Cerebellar nuclear complex (tissue), 1 donor: ENCODE results near the gene ECT2L.
A peak's percentile ranks its signal among the peaks of the same experiment; 100 is the strongest.

Source experiments
- DNase-seq, 2 experiments: peaks; one replicate each; lab custom pipeline; 2025; lab: John Stamatoyannopoulos, UW

The ECT2L gene

DNA sequence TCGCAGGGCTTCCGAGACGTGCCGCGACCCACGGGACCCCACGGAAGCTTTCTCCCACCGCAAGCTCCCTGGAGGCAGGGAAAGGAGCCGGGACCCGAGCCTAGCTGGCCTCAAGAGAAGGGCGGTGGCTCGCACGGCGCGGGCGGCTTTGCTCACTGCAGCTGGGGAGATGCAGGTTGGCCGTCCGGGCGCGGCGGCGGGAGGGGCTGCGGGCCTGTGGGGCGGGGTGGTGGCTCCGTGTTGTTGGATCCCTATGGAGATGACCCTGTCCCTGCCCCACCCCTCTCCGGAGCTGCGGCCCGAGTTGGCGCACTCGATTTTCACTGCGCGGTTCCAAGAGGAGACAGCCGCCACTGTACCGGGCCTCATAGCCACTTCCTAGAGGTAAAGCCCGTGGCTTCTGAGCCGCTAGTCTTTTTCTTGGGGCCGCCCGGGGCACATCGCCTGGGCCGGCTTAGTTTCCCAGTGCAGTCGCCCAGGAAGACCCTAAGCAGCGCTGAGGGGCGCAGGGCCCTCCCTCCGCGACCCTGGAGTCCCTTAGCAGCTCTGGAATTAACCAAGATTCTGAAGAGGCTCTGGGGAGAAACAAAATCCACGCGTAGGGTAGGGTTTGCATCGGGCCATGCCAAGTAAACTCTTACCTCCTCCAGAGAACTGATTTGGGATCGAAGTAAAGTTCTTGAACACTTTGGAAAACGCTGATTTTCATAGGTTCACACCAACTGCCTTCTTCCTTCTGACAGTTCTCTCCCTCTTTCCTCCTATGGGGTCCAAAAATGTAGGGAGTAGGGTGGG is at the start of gene ECT2L:
Gene ECT2L (plus strand): TSS at position 279 of the 795 bp plus-strand sequence. CDS start 17,188 bp downstream, outside the sequence.
- DNase-seq, result no peak

DNA sequence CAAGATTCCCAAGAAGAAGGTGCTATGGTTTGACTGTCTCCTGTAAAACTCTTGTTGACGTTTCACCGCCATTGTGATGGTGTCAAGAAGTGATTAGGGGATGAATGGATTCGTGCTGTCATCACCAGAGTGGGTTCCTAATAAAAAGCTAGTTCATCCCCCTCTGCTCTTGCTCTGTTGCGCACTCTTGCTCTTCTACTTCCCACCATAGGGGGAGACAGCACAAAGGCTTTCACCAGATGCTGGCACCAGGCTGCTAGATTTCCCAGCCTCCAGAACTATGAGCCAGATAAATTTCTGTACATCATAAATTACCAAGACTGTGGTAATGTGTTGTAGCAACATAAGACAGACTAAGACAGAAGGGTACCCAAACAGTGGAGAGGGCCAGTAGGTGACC is 43.9 kb upstream of the ECT2L start:
- DNase-seq, result no peak

DNA sequence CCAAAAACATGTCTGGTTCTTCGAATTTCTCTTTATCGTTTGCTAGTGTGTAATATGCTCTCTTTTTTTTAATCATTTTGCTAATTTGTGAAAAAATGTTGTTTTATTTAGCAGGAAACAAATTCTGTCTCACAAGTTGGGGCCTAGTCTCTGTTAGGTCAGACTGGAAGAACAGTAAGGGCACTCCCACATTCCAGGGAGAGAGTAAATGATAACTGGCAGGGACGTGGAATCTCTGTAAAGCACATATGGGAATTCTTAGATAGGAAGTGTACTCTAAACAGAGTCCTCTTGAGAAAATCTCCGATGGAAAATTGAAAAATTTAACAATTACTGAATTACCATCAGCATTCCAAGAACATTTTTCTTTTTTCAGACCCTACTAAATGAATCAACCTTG is 38.8 kb upstream of the ECT2L start:
- no peak for DNase-seq

DNA sequence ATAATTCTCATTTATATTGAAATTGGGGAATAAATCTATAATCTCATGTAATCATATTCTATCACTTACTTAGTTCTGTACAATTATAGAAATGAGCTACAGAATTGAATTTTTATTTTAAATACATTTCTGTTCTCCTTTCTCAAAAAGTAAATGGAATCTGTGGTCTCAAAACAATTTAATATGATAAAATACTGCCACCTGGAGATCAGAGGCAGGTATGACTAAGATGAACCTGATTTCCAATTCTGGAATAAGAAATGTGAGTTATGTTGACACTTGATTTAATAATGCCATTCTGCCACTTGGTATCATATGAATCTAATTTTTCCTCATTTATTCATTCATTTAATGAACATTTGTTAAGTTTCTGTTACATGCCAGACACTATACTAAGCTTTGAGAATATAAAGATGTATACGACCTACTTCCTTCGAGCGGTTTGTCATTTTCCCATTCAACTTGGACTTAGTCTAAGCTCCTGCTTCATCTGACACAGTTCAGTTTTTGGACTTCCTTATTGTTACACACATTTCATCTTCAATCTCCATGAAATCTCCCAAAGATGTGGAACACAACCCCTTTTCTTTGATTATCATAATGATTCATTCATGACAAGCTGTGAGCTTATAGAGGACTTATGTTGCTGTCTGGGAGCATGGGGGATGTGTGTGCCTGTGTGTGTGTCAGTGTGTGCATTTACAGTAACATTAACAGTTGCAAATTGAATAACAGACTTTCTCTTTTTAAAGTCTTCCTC is 29.8 kb upstream of the ECT2L start:
- DNase-seq, result peak in 1 of 2 experiments; percentile 35

- no peak for DNase-seq
These were observed 26.7 kb upstream of the ECT2L start for GRCh38 chr6:138769102-138769676.

DNA sequence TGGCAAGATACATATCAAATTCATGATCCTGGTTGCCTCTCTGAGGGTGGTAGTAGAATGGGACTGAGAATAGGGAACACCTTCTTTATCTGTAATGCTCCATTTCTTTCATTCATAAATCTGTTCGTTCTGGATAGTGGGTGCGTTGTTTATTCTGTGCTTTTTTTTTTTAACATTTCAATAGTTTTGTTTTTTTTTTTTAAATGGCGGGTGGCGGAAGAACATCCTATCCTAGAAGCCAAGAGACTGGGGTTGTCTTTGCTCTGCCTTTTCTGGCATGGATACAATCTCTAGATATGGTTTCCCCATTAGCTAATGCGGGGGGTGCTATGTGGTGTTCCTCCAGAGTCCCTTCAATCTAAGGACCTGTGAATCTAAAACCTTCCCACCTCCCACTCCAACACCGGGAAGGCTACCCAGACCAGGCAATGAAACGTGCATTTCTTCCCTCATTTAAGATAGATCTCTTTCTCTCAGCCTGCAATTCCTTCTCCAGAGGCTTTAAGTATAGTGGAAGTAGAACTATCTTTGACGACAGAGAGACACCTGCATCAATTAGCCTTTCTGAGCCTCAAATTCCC is 23.2 kb upstream of the ECT2L start:
- DNase-seq, result no peak

DNA sequence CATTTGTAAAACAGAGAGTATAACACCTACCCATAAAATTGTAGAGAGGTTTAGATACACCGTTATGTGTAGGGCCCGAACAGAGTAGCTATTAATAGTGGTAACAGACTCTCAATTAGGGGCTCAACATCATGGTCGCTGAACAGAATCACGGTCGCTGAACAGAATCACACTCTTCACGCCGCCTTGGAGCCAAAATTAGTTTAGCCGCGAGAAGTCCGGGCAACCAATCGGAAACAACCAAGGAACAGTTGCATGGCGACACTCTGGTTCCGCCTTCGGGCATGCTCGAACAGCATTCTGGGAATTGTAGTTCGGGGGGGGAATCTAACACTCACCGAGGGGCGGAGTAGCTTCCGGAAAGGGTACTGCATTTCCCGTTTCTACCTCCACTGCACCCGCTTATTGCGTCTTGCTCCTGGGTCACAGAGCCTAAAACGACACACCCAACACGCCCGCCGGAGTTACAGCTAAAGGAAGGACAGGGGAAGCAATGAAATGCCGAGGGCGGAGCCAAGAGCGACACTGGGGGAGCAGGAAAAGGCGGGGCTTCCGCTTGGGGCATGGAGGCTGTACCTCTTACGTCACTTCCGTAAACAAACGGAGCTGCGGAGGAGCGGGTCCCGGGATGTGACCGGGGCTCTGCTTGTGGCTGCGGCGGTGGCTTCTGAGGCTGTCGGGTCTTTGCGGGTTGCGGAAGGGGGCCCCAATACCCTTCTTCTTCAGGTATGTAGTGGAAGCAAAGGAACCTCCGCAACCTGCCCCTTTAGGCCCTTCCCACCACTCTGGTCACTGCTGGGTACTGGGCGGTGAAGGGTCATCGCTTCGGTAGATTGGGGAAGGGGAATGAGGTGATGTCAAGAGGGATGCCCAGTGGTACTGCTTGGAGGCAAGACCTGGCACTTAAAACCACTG is 22.5 kb upstream of the ECT2L start, which contains the start of gene CCDC28A:
Gene CCDC28A (plus strand): TSS at position 593 of the 915 bp plus-strand sequence. CDS start 2,352 bp downstream, outside the sequence.
- peak; percentile 88 to 93 for DNase-seq

DNA sequence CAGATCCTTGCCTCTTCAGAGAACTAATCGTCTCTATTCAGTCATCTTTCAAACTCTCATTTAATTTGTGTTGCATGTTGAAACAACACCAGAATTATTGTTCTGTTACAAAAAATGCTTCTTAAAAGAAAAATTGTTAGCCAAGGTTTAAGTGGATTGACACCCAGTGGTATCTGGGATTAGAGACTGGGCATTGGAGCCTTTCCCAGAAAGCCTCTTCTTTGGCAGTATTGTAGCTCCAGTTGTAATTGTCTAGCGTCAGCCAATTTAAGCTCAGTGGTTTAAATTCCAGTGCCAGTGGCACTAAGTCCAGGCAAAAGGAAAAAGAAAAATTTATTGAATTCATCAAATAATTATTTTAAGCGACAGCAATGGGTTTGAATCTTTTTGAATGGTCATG is 21.5 kb upstream of the ECT2L start:
- no peak for DNase-seq

DNA sequence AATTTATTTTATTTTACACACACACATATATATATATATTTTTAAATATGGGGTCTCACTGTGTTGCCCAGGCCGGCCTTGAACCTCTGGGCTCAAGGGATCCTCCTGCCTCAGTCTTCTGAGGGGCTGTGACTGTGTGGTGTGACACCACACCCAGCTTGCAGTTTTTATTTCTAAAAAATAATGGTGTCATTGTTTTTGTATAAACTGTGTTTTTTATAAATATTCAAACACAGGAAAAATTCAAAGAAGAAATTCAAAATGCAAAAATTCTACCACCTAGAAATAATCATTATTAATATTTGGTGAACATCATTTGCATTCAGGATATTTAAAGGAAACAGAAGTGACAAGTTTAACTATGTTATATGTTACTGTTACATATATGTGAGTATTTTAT is 19.2 kb upstream of the ECT2L start:
- no peak for DNase-seq

DNA sequence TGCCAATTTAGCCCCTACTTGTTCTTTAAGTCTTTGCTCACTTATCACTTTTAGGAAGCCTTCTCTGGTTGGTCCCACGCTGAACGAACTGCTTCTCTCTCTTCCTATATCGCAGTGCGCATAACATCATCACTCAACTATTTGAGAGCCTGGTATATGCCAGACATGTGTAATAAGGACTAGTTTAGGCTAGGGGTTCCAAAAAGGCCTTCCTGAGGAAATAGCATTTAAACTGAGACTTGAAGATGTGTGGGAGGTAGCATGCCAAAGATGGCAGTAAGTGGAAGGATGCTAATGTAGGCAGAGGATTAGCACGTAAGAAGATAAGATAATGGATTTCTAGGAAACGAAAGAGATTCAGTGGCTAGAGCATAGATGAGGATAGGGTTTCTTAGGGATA is 17.6 kb upstream of the ECT2L start:
- no peak for DNase-seq

DNA sequence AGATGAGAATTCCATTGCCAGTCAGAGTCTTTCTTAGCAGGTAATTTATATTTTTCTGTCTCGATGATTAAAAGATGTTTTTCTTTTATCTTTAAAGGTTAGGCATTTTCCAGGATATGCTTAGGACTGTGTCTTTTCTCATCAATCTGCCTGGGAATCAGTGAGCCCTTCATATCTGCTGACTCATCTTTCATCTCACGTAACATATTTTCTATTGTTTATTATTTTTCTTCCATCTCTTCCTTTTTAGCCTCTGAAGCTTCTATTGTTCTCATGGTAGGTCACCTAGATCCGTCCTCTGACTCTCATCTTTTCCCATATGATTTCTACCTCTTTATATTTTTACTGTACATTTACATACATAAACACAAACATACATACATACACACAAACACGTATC is 13.6 kb upstream of the ECT2L start:
- no peak for DNase-seq

- DNase-seq, result no peak
These were observed 10.8 kb upstream of the ECT2L start for GRCh38 chr6:138785079-138785478.

DNA sequence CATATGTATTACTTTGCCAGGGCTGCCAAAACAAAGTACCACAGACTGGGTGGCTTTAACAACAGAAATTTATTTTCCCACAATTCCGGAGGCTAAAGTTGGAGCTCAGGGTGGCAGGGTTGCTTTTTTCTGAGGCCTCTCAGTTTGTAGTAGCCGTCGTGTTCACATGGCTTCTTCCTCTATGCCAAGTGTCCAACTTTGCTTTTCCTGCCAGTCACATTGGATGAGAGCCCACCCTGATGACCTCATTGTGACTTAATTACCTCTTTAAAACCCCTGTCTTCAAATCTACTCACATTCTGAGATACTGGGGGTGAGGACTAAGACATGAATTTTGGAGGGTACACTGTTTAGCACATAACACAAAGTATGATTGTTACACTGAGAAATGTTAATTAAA is 9.9 kb upstream of the ECT2L start:
- no peak for DNase-seq

GRCh38 chr6:138787138-138787537 is 8.7 kb upstream of the ECT2L start:
- no peak for DNase-seq

DNA sequence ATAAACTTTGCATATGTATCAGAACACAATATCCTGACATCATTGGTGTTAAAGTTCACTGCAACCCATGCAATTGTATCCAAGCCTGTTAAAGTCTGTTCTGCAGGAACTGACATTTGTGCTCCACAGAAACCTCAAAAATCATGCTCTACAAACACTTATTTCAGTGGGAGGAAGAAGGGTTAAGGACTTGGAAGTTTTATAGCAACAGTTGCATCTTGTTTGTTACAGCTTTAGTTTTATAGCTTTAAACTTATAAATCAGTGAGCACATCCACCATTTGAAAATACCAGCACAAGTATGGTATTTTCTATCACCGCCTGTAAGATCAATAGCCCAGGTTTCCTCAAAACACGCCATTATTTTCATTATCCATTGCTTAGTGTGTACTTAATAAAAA is 884 bp downstream of the ECT2L start:
- DNase-seq, result no peak

- DNase-seq, result no peak
These were observed 2.0 kb downstream of the ECT2L start for GRCh38 chr6:138797806-138798446.

DNA sequence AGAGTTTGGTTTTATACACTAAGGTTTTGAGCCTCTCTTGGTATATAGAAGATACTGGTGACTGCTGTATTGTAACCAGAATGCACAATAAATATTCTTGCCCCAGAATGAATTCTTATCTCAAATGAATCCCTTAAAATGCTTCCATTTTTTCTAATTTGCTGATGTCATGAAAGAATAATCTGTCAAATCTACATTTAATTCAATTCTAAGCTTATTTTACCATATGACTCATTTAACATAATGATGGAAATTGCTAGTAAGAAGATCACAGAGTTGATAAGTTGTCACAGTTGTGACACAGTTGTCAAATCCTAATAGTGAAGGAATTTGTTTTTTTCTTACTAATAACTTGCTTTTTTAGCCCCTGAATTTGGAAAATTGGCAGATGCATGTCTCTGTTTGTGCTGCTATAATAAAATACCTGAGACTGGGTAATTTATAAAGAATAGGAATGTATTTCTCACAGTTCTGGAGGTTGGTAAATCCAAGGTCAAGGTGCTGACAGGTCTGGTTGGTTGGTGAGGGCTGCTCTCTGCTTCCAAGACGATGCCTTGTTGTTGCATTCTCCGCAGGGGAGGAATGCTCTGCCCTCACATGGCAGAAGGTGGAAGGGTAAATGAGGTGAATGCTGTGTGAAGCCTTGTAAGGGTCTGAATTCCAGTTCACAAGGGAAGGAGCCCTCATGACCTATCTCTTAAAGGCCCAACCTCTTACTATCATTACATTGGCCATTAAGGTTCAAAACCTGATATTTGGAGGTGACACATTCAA is 4.7 kb downstream of the ECT2L start:
- DNase-seq, result no peak

DNA sequence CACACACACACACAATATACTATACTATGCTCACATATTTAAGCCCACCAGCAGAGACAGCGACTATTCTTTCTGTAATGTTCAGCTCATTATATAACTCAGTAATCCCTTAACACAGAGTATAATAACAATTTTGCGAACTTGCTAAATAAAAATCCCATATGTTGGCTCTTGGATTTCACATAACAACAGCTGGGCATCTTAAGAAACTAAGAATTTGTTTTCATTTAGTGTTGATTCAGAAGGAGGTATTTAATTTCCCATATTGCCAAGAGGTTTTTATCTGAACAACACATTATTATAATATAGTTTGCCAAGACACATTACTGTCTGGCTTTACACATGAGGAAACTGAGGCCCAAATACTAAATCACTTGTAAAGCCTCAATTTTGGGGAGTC is 7.4 kb downstream of the ECT2L start:
- DNase-seq, result no peak

DNA sequence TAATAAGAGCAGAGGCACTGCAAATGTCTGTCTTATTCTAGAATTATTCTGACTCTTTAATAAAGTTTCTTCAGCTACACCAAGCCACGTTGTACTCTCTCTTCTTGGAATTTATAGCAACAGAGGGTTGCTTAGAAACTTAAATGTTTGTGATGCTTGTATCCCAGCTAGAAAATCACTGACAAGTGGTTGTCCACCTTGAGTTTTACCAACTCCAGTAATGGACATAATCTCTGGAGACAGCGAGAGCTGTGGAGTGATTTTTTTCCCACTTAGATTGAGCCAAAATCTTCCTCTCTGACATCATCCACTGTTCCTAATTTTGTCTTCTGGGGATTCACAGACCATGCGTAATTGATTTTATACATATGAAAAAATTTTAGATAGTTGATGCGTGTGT is 8.0 kb downstream of the ECT2L start:
- no peak for DNase-seq
